Ovary (tissue), 3 donors: ENCODE data around the gene APBB2.

Source experiments
- CTCF ChIP-seq, 3 donors: fragments of 450-650 bp in 2 of 3; fragments of 200-600 bp in 1 of 3; IDR thresholded peaks; one replicate each; pipeline versions ENCODE4 v1.5.1 to v1.8.0; 2016 to 2022; ENCODE audit warnings: antibody characterized with exemption in 3 of 3, mild to moderate bottlenecking in 1 of 3
- POLR2A ChIP-seq: fragments of 450-650 bp; IDR thresholded peaks from one replicate; pipeline ENCODE4 v1.6.1; 2017; ENCODE audit warnings: antibody characterized with exemption, mild to moderate bottlenecking, moderate library complexity
- donor health status: DM: no; HTN: no; CAD: no.

DNA sequence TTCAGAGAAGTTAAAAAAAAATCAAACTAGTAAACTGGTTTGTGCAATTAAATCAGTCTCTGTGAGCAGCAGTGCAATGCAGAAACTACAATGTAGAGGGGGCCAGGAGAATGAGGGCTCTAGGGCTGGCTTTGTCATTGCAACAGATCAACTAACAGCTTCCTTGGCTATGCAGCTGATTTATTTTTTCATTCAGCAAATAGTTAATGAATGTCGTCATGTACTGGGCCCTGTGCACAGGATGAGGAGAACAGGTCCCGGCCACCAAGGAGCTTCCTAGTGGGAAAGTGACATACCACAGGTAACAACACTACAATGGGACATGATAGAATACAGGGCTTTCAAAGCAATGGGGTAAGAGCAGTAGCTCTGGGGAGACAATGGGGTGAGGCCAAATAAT is 274.5 kb downstream of the APBB2 start:
- TF ChIP-seq POLR2A, result no peak
- TF ChIP-seq CTCF (IDR thresholded peaks at IDR 0.05), result no peak
